Measurements from ENCODE around the gene ZFR2. TPM values are rescaled to one million over a fixed set of nuclear protein-coding genes. Genes with fewer than 3 reads are reported as not detected.
A peak's percentile ranks its signal among the peaks of the same experiment; 100 is the strongest.

ZFR2 gene
- total and polyA plus RNA-seq, 2 experiments from 2014 or later: not detected

- H3K27me3 ChIP-seq (replicated peaks; ENCODE audit: insufficient read depth): peaks cover 24% of the 10 kb centered on the region
- H3K36me3 ChIP-seq (ENCODE audit: low read depth): no peaks in the 10 kb centered on the region
- no peak for TF ChIP-seq EZH2 (IDR thresholded peaks at IDR 0.05; ENCODE audit: insufficient read depth, poor library complexity, severe bottlenecking)
- TF ChIP-seq EZH2phosphoT487 (IDR thresholded peaks at IDR 0.05; ENCODE audit: insufficient read depth, low read depth): no peak
- no peaks in the 10 kb centered on the region for H3K9me2 ChIP-seq (ENCODE audit: insufficient read depth)
- no peak overlapping the region for H3K4me3 ChIP-seq
- H2AFZ ChIP-seq: no peak overlapping the region
- no peaks in the 10 kb centered on the region for H3K4me1 ChIP-seq (ENCODE audit: insufficient read depth)
- no peak for DNase-seq
- no peaks in the 10 kb centered on the region for H3F3A ChIP-seq (ENCODE audit: insufficient read depth)
- no peaks in the 10 kb centered on the region for H3K9me3 ChIP-seq (ENCODE audit: low read depth)
- no peak overlapping the region for H3K4me2 ChIP-seq (ENCODE audit: unreplicated experiment)
- WGBS, 2 experiments (ENCODE audit: low coverage in 1 of 2, low lambda C conversion rate in 2 of 2, missing lambda C conversion rate in 2 of 2): 42 to 49% methylated on average over 18 to 24 of the region's 24 CpGs
- H3K79me2 ChIP-seq (ENCODE audit: insufficient read depth): no peaks in the 10 kb centered on the region
- in situ Hi-C loops (cut with MboI): no loop called here
- no peaks in the 10 kb centered on the region for H4K20me1 ChIP-seq (ENCODE audit: insufficient read depth)
- no peak overlapping the region for H3K27ac ChIP-seq
- H3K9ac ChIP-seq: no peak overlapping the region
Observed at GRCh38 chr19:3803114-3803888, 65.5 kb downstream of the ZFR2 start.

GRCh38 chr19:3801412-3802096 is 67.3 kb downstream of the ZFR2 start:
- WGBS, 2 experiments (ENCODE audit: low coverage in 1 of 2, low lambda C conversion rate in 2 of 2, missing lambda C conversion rate in 2 of 2): 8 to 9% methylated on average over 39 to 45 of the region's 46 CpGs
- Histone ChIP-seq H3K27me3 (replicated peaks; ENCODE audit: insufficient read depth) (peaks cover 24% of the 10 kb centered on the region), H3F3A (ENCODE audit: insufficient read depth) (no peaks in the 10 kb centered on the region), H3K27ac (no peak overlapping the region), H4K20me1 (ENCODE audit: insufficient read depth) (no peaks in the 10 kb centered on the region), H2AFZ (peak overlapping the region; percentile 42; the same call in 1 of the 2 replicates), H3K36me3 (ENCODE audit: low read depth) (no peaks in the 10 kb centered on the region), H3K9ac (no peak overlapping the region), H3K4me2 (ENCODE audit: unreplicated experiment) (peak overlapping the region; percentile 53), H3K79me2 (ENCODE audit: insufficient read depth) (no peaks in the 10 kb centered on the region), H3K4me1 (ENCODE audit: insufficient read depth) (no peaks in the 10 kb centered on the region), H3K9me3 (ENCODE audit: low read depth) (no peaks in the 10 kb centered on the region), H3K4me3 (0 out of 2 replicates have a peak overlapping the region, but pooled peaks have one; percentile 22), H3K9me2 (ENCODE audit: insufficient read depth) (no peaks in the 10 kb centered on the region)
- DNase-seq: peak; percentile 45
- in situ Hi-C loops (cut with MboI): no loop called here
- TF ChIP-seq EZH2 (IDR thresholded peaks at IDR 0.05; ENCODE audit: insufficient read depth, poor library complexity, severe bottlenecking) (peak; percentile 47), EZH2phosphoT487 (IDR thresholded peaks at IDR 0.05; ENCODE audit: insufficient read depth, low read depth) (0 out of 2 replicates have a peak, but pooled peaks have one; percentile 22)

GRCh38 chr19:3800996-3801395 is 67.8 kb downstream of the ZFR2 start:
- no peaks in the 10 kb centered on the region for H3K79me2 ChIP-seq (ENCODE audit: insufficient read depth)
- H3K27me3 ChIP-seq (replicated peaks; ENCODE audit: insufficient read depth): peaks cover 24% of the 10 kb centered on the region
- H3F3A ChIP-seq (ENCODE audit: insufficient read depth): no peaks in the 10 kb centered on the region
- H3K9me2 ChIP-seq (ENCODE audit: insufficient read depth): no peaks in the 10 kb centered on the region
- 0 out of 2 replicates have a peak overlapping the region, but pooled peaks have one; percentile 42 for H2AFZ ChIP-seq
- no peak overlapping the region for H3K27ac ChIP-seq
- no peak for DNase-seq
- no peaks in the 10 kb centered on the region for H3K4me1 ChIP-seq (ENCODE audit: insufficient read depth)
- 33 to 34% methylated on average over 21 of the region's 21 CpGs for WGBS, 2 experiments (ENCODE audit: low coverage in 1 of 2, low lambda C conversion rate in 2 of 2, missing lambda C conversion rate in 2 of 2)
- no peak overlapping the region for H3K9ac ChIP-seq
- H3K4me2 ChIP-seq (ENCODE audit: unreplicated experiment): no peak overlapping the region
- no peaks in the 10 kb centered on the region for H4K20me1 ChIP-seq (ENCODE audit: insufficient read depth)
- no peaks in the 10 kb centered on the region for H3K9me3 ChIP-seq (ENCODE audit: low read depth)
- H3K4me3 ChIP-seq: no peak overlapping the region
- in situ Hi-C loops (cut with MboI): no loop called here
- TF ChIP-seq EZH2phosphoT487 (IDR thresholded peaks at IDR 0.05; ENCODE audit: insufficient read depth, low read depth) (no peak), EZH2 (IDR thresholded peaks at IDR 0.05; ENCODE audit: insufficient read depth, poor library complexity, severe bottlenecking) (peak; percentile 68)
- no peaks in the 10 kb centered on the region for H3K36me3 ChIP-seq (ENCODE audit: low read depth)

DNA sequence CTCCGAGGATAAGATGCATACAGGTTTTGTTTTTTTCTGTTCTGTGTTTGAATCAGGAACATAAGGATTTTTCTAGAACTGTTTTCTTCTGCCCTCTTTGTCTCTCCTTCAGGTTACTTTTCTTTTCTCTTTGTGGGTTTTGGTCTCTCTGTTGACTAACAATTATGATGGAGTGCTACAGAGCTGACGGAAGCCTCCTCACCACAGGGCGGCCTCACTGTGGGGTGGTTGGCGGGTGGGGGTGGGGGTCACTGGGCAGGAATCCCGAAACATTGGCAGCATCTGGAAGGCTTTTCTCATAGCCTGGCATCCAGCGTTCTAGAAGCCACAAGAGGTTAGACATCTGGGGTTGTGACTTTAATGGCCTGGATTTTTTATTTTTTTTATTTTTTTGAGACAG is 70.7 kb downstream of the ZFR2 start:
- H3F3A ChIP-seq (ENCODE audit: insufficient read depth): no peaks in the 10 kb centered on the region
- no peak for TF ChIP-seq EZH2phosphoT487 (IDR thresholded peaks at IDR 0.05; ENCODE audit: insufficient read depth, low read depth)
- TF ChIP-seq EZH2 (IDR thresholded peaks at IDR 0.05; ENCODE audit: insufficient read depth, poor library complexity, severe bottlenecking): no peak
- H3K9me2 ChIP-seq (ENCODE audit: insufficient read depth): no peaks in the 10 kb centered on the region
- no peak overlapping the region for H3K9ac ChIP-seq
- in situ Hi-C loops (cut with MboI): no loop called here
- H3K36me3 ChIP-seq (ENCODE audit: low read depth): no peaks in the 10 kb centered on the region
- peaks cover 24% of the 10 kb centered on the region for H3K27me3 ChIP-seq (replicated peaks; ENCODE audit: insufficient read depth)
- H3K79me2 ChIP-seq (ENCODE audit: insufficient read depth): no peaks in the 10 kb centered on the region
- no peak overlapping the region for H2AFZ ChIP-seq
- H3K4me1 ChIP-seq (ENCODE audit: insufficient read depth): no peaks in the 10 kb centered on the region
- no peak overlapping the region for H3K4me2 ChIP-seq (ENCODE audit: unreplicated experiment)
- H4K20me1 ChIP-seq (ENCODE audit: insufficient read depth): no peaks in the 10 kb centered on the region
- H3K27ac ChIP-seq: no peak overlapping the region
- H3K4me3 ChIP-seq: no peak overlapping the region
- WGBS, 2 experiments (ENCODE audit: low coverage in 1 of 2, low lambda C conversion rate in 2 of 2, missing lambda C conversion rate in 2 of 2): 4 to 6% methylated on average over 6 of the region's 6 CpGs
- DNase-seq: no peak
- no peaks in the 10 kb centered on the region for H3K9me3 ChIP-seq (ENCODE audit: low read depth)

Measured in GM23248 (cell line).